ENCODE measurements around the gene TMCC1.

DNA sequence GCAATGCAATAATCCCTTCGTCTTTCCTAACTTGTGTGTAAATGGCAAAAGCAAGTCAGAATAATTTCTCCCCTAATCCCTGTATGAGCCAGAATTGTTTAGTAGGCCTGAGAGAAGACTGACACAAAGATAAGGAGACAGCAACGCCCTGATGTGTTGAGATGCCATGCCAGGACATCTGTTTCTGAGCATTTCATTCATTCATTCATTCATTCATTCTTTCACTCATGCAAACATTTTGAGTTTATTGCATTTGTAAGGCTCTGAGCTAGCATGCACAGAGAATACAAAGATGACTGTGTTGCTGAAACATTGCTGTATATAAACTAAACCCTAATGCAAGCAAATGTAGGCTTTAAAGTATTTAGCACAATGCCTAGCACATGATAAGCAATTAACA is 127.4 kb downstream of the TMCC1 start:
- TF ChIP-seq ARNTL (CRISPR knock-in tag; IDR thresholded peaks at IDR 0.05; ENCODE audit: borderline replicate concordance, low read depth) (no peak), TSHZ2 (CRISPR knock-in tag; IDR thresholded peaks at IDR 0.05) (no peak), TCF4 (CRISPR knock-in tag; IDR thresholded peaks at IDR 0.05; ENCODE audit: borderline replicate concordance) (no peak), PATZ1 (CRISPR knock-in tag; IDR thresholded peaks at IDR 0.05; ENCODE audit: borderline replicate concordance) (no peak), PPARA (CRISPR knock-in tag; IDR thresholded peaks at IDR 0.05; ENCODE audit: borderline replicate concordance) (no peak), ZNF565 (CRISPR knock-in tag; conservative IDR thresholded peaks at IDR 0.05; ENCODE audit: low read depth) (no peak), ZNF8 (CRISPR knock-in tag; IDR thresholded peaks at IDR 0.05) (no peak), RARB (CRISPR knock-in tag; IDR thresholded peaks at IDR 0.05) (no peak), TOX (CRISPR knock-in tag; IDR thresholded peaks at IDR 0.05; ENCODE audit: borderline replicate concordance) (no peak), CSDC2 (CRISPR knock-in tag; IDR thresholded peaks at IDR 0.05) (no peak), BACH2 (CRISPR knock-in tag; IDR thresholded peaks at IDR 0.05; ENCODE audit: borderline replicate concordance) (no peak)
- TF ChIP-seq, protein P1, sequence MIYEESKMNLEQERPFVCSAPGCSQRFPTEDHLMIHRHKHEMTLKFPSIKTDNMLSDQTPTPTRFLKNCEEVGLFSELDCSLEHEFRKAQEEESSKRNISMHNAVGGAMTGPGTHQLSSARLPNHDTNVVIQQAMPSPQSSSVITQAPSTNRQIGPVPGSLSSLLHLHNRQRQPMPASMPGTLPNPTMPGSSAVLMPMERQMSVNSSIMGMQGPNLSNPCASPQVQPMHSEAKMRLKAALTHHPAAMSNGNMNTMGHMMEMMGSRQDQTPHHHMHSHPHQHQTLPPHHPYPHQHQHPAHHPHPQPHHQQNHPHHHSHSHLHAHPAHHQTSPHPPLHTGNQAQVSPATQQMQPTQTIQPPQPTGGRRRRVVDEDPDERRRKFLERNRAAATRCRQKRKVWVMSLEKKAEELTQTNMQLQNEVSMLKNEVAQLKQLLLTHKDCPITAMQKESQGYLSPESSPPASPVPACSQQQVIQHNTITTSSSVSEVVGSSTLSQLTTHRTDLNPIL (CRISPR knock-in tag; IDR thresholded peaks at IDR 0.05; ENCODE audit: low read depth) = no peak
- TF ChIP-seq, protein P2, sequence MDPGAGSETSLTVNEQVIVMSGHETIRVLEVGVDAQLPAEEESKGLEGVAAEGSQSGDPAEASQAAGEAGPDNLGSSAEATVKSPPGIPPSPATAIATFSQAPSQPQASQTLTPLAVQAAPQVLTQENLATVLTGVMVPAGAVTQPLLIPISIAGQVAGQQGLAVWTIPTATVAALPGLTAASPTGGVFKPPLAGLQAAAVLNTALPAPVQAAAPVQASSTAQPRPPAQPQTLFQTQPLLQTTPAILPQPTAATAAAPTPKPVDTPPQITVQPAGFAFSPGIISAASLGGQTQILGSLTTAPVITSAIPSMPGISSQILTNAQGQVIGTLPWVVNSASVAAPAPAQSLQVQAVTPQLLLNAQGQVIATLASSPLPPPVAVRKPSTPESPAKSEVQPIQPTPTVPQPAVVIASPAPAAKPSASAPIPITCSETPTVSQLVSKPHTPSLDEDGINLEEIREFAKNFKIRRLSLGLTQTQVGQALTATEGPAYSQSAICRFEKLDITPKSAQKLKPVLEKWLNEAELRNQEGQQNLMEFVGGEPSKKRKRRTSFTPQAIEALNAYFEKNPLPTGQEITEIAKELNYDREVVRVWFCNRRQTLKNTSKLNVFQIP (CRISPR knock-in tag; IDR thresholded peaks at IDR 0.05; ENCODE audit: borderline replicate concordance, low read depth) = no peak
